ENCODE results near the gene MACROD2.

The MACROD2 gene

GRCh38 chr20:14761903-14762302, 766.6 kb downstream of the MACROD2 start:
- DNase-seq (ENCODE audit: low read depth) = no peak

- no peak for DNase-seq (ENCODE audit: low read depth)
These were observed 769.4 kb downstream of the MACROD2 start for GRCh38 chr20:14764511-14765369.

- no peak for DNase-seq (ENCODE audit: low read depth)
These were observed 770.0 kb downstream of the MACROD2 start for GRCh38 chr20:14765370-14765701.

GRCh38 chr20:14773486-14773885, 778.2 kb downstream of the MACROD2 start:
- no peak for DNase-seq (ENCODE audit: low read depth)

- DNase-seq (ENCODE audit: low read depth) = peak; percentile 82
These were observed 780.5 kb downstream of the MACROD2 start for GRCh38 chr20:14775778-14776177.

GRCh38 chr20:14777591-14777990, 782.3 kb downstream of the MACROD2 start:
- no peak for DNase-seq (ENCODE audit: low read depth)

GRCh38 chr20:14778096-14778495, 782.8 kb downstream of the MACROD2 start:
- no peak for DNase-seq (ENCODE audit: low read depth)

GRCh38 chr20:14778875-14779274, 783.6 kb downstream of the MACROD2 start:
- no peak for DNase-seq (ENCODE audit: low read depth)

- DNase-seq (ENCODE audit: low read depth) = no peak
These were observed 785.2 kb downstream of the MACROD2 start for GRCh38 chr20:14780508-14780907.

GRCh38 chr20:14782731-14783130, 787.4 kb downstream of the MACROD2 start:
- no peak for DNase-seq (ENCODE audit: low read depth)

- no peak for DNase-seq (ENCODE audit: low read depth)
These were observed 788.5 kb downstream of the MACROD2 start for GRCh38 chr20:14783766-14784165.

- DNase-seq (ENCODE audit: low read depth) = no peak
These were observed 789.9 kb downstream of the MACROD2 start for GRCh38 chr20:14785065-14785743.

- no peak for DNase-seq (ENCODE audit: low read depth)
These were observed 794.9 kb downstream of the MACROD2 start for GRCh38 chr20:14790190-14790589.

- no peak for DNase-seq (ENCODE audit: low read depth)
These were observed 795.7 kb downstream of the MACROD2 start for GRCh38 chr20:14790771-14791620.

GRCh38 chr20:14792915-14793314, 797.6 kb downstream of the MACROD2 start:
- no peak for DNase-seq (ENCODE audit: low read depth)

GRCh38 chr20:14799545-14800216, 804.4 kb downstream of the MACROD2 start:
- no peak for DNase-seq (ENCODE audit: low read depth)

- no peak for DNase-seq (ENCODE audit: low read depth)
These were observed 805.5 kb downstream of the MACROD2 start for GRCh38 chr20:14800707-14801425.

- DNase-seq (ENCODE audit: low read depth) = no peak
These were observed 806.4 kb downstream of the MACROD2 start for GRCh38 chr20:14801591-14802325.

- no peak for DNase-seq (ENCODE audit: low read depth)
These were observed 811.9 kb downstream of the MACROD2 start for GRCh38 chr20:14807224-14807623.

- DNase-seq (ENCODE audit: low read depth) = no peak
These were observed 820.0 kb downstream of the MACROD2 start for GRCh38 chr20:14815340-14815739.

- no peak for DNase-seq (ENCODE audit: low read depth)
These were observed 821.2 kb downstream of the MACROD2 start for GRCh38 chr20:14816471-14816870.

All from GM04504 (cell line).